GM10266 (cell line): ENCODE data around the gene RBM14.

Experiments used
- DNase-seq: peaks from one replicate; pipeline ENCODE4 v3.0.0; 2012; ENCODE audit errors: extremely low spot score
- CTCF ChIP-seq: IDR thresholded peaks from 2 replicates; pipeline ENCODE4 v1.5.1; 2012; ENCODE audit warnings: mild to moderate bottlenecking, low read depth; ENCODE audit not compliant: control insufficient read depth, insufficient read depth; ENCODE audit errors: missing control alignments

RBM14 gene

GRCh38 chr11:66592457-66593302 is 23.8 kb upstream of the RBM14 start, which contains the start of the genes CCDC87 and CCS:
Gene CCDC87 (minus strand): TSS chr11:66593063. CDS start chr11:66593015, 48 bp downstream.
Gene CCS (plus strand): TSS chr11:66593185. CDS start chr11:66593262, 77 bp downstream.
- peak; percentile 55 for TF ChIP-seq CTCF
- DNase-seq: peak; percentile 100

- peak; percentile 21 for DNase-seq
- no peak for TF ChIP-seq CTCF
Measured at GRCh38 chr11:66593303-66593635, 23.2 kb upstream of the RBM14 start.

DNA sequence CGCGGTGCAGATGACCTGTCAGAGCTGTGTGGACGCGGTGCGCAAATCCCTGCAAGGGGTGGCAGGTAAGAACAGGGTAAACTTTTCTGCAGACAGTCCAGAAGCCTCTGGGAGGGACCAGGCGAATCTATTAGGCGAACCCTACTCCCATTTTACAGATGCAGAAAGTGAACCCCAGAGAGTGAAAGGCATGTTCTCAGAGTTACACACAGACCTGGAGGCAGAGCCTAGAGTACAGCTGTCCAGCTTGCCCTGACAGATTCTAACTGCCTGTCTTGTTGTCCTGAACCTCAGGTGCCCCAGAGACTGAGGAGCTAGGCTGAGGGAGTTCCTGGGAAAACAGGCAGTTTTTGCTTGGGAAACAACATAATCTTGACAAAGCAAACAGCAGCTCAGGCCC is 22.8 kb upstream of the RBM14 start:
- peak; percentile 10 for DNase-seq
- no peak for TF ChIP-seq CTCF

DNA sequence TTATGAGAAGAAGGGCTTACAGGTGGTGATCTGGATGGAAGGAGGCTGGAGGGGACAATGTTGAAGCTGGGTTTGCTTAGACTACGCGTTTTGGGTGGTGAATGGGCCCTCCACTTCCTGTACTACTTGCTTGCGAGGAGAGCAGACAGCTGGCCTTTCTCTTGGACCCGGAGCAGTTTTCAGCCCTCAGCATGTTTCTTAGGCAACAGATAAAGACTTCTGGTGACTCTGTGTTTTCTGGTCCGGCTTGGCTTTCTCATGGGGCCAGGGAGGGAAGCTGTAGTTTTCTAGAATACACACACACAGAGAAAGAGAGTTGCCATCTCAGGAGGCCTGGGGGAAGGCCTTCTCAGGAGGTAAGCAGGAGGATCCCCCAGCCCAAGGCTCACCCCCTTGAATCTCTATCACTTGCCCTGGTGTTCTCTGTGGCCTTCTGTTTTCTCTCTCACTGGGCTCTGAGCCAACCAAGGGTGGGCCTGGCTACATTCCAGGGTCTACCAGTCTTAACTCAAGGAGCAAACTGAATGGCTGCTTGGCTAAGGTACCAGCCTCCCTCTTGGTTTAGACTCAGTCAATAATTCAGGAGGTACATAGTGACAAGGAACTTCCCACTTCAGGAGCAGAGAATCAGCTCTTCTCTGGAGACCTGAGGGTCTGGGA is 21.1 kb upstream of the RBM14 start:
- DNase-seq: peak; percentile 27
- TF ChIP-seq CTCF: no peak

GRCh38 chr11:66598993-66599392 is 17.4 kb upstream of the RBM14 start:
- DNase-seq: no peak
- no peak for TF ChIP-seq CTCF

- TF ChIP-seq CTCF: no peak
Measured at GRCh38 chr11:66600219-66600618, 16.2 kb upstream of the RBM14 start.

More at GRCh38 chr11:66600219-66600618, 16.2 kb upstream of the RBM14 start:
- no peak for DNase-seq
